H1 (cell line): Measurements from ENCODE around the gene PALS2.

ENCODE experiments used
- BRCA1 ChIP-seq: IDR thresholded peaks from 2 replicates; pipeline ENCODE4 v1.6.1; 2012; ENCODE audit warnings: low read depth, low read length, improper control_type of control experiment
- CBX8 ChIP-seq: fragments of 300-800, 300-1000 bp; sonication (generic); IDR thresholded peaks from 2 replicates; pipeline ENCODE4 v1.7.1; 2016; ENCODE audit warnings: low read depth, low read length, borderline replicate concordance
- CEBPB ChIP-seq: IDR thresholded peaks from 2 replicates; pipeline ENCODE4 v1.6.1; 2012; ENCODE audit warnings: low read depth, low read length
- CTCF ChIP-seq, 3 experiments: IDR thresholded peaks; 1 replicate in 2 of 3; 2 replicates in 1 of 3; pipeline versions ENCODE4 v1.5.1 to v1.6.1; 2011; ENCODE audit warnings: low read length in 3 of 3, mild to moderate bottlenecking in 3 of 3, inconsistent platforms in 2 of 3, low read depth in 1 of 3, moderate library complexity in 1 of 3; ENCODE audit not compliant: insufficient read depth in 1 of 3; ENCODE audit errors: control extremely low read depth in 1 of 3
- E2F6 ChIP-seq: IDR thresholded peaks from 2 replicates; pipeline ENCODE4 v1.6.1; 2012; ENCODE audit warnings: inconsistent platforms
- GABPA ChIP-seq: IDR thresholded peaks from 2 replicates; pipeline ENCODE4 v1.6.1; 2011; ENCODE audit warnings: mild to moderate bottlenecking, low read length, moderate library complexity, borderline replicate concordance; ENCODE audit not compliant: insufficient read depth
- MAX ChIP-seq: IDR thresholded peaks from 2 replicates; pipeline ENCODE4 v1.6.1; 2012; ENCODE audit warnings: inconsistent platforms
- POLR2A ChIP-seq, 2 experiments: IDR thresholded peaks; 1 replicate in 1 of 2; 2 replicates in 1 of 2; pipeline ENCODE4 v1.6.1; 2011; ENCODE audit warnings: low read depth in 2 of 2, low read length in 2 of 2, mild to moderate bottlenecking in 2 of 2; ENCODE audit errors: control extremely low read depth in 1 of 2
- RAD21 ChIP-seq, 2 experiments: IDR thresholded peaks in 1 of 2; conservative IDR thresholded peaks in 1 of 2; 2 replicates each; pipeline ENCODE4 v1.6.1; 2011; ENCODE audit warnings: low read depth in 2 of 2, low read length in 2 of 2, improper control_type of control experiment in 1 of 2, inconsistent platforms in 1 of 2, mild to moderate bottlenecking in 1 of 2, moderate library complexity in 1 of 2
- SIN3A ChIP-seq, 2 experiments: IDR thresholded peaks in 1 of 2; conservative IDR thresholded peaks in 1 of 2; 2 replicates each; pipeline ENCODE4 v1.6.1; 2011 to 2012; ENCODE audit warnings: low read length in 2 of 2, improper control_type of control experiment in 1 of 2, low read depth in 1 of 2, mild to moderate bottlenecking in 1 of 2
- SP2 ChIP-seq: IDR thresholded peaks from 2 replicates; pipeline ENCODE4 v1.6.1; 2012; ENCODE audit warnings: mild to moderate bottlenecking, low read length, inconsistent platforms

- TF ChIP-seq SIN3A (conservative IDR thresholded peaks at IDR 0.05 in 1 of 2, IDR thresholded peaks at IDR 0.05 in 1 of 2; ENCODE audit: low read depth in 1 of 2, low read length in 2 of 2), result no peak
- TF ChIP-seq CTCF (IDR thresholded peaks at IDR 0.05; ENCODE audit: control extremely low read depth in 1 of 3, insufficient read depth in 1 of 3, low read depth in 1 of 3, low read length in 3 of 3), result no peak
- no peak for TF ChIP-seq E2F6
- TF ChIP-seq BRCA1, result no peak
- TF ChIP-seq POLR2A (IDR thresholded peaks at IDR 0.05; ENCODE audit: control extremely low read depth in 1 of 2, low read depth in 2 of 2, low read length in 2 of 2), result no peak
- no peak for TF ChIP-seq CEBPB
- TF ChIP-seq SP2, result no peak
- TF ChIP-seq RAD21 (IDR thresholded peaks at IDR 0.05 in 1 of 2, conservative IDR thresholded peaks at IDR 0.05 in 1 of 2; ENCODE audit: low read depth in 2 of 2, low read length in 2 of 2), result no peak
- no peak for TF ChIP-seq GABPA
- TF ChIP-seq MAX, result no peak
- TF ChIP-seq CBX8, result no peak
Measured at GRCh38 chr7:24604630-24605029, 31.4 kb downstream of the PALS2 start.
